Measurements from ENCODE around the gene LTK.

LTK gene

GRCh38 chr15:41491889-41492288 is 21.7 kb downstream of the LTK start:
- peaks cover 9% of the 10 kb centered on the region for H3K27me3 ChIP-seq (ENCODE audit: control insufficient read depth, insufficient read depth, low read length)
- no peaks in the 10 kb centered on the region for H3K36me3 ChIP-seq (ENCODE audit: control insufficient read depth, insufficient read depth, low read length)
- no peak overlapping the region for H3K4me3 ChIP-seq (ENCODE audit: low read length)
- no peak overlapping the region for H3K9ac ChIP-seq (ENCODE audit: low read length)
- H3K27ac ChIP-seq (ENCODE audit: low read depth, low read length), result no peak overlapping the region
- H3K4me1 ChIP-seq (ENCODE audit: control insufficient read depth, insufficient read depth, low read length), result peaks cover 6% of the 10 kb centered on the region

GRCh38 chr15:41490355-41490754 is 23.3 kb downstream of the LTK start:
- Histone ChIP-seq H3K4me3 (ENCODE audit: low read length) (no peak overlapping the region), H3K27me3 (ENCODE audit: control insufficient read depth, insufficient read depth, low read length) (peaks cover 9% of the 10 kb centered on the region), H3K4me1 (ENCODE audit: control insufficient read depth, insufficient read depth, low read length) (peaks cover 6% of the 10 kb centered on the region)

GRCh38 chr15:41489641-41490040 is 24.0 kb downstream of the LTK start:
- Histone ChIP-seq H3K4me3 (ENCODE audit: low read length) (no peak overlapping the region), H3K36me3 (ENCODE audit: control insufficient read depth, insufficient read depth, low read length) (no peaks in the 10 kb centered on the region), H3K9ac (ENCODE audit: low read length) (no peak overlapping the region), H3K27ac (ENCODE audit: low read depth, low read length) (no peak overlapping the region), H3K4me1 (ENCODE audit: control insufficient read depth, insufficient read depth, low read length) (peaks cover 6% of the 10 kb centered on the region), H3K27me3 (ENCODE audit: control insufficient read depth, insufficient read depth, low read length) (peaks cover 9% of the 10 kb centered on the region)

More at GRCh38 chr15:41490355-41490754, 23.3 kb downstream of the LTK start:
- no peak overlapping the region for H3K27ac ChIP-seq (ENCODE audit: low read depth, low read length)
- no peaks in the 10 kb centered on the region for H3K36me3 ChIP-seq (ENCODE audit: control insufficient read depth, insufficient read depth, low read length)
- H3K9ac ChIP-seq (ENCODE audit: low read length), result no peak overlapping the region

- H3K4me3 ChIP-seq (ENCODE audit: low read length), result no peak overlapping the region
- H3K27me3 ChIP-seq (ENCODE audit: control insufficient read depth, insufficient read depth, low read length), result peaks cover 9% of the 10 kb centered on the region
- no peak overlapping the region for H3K9ac ChIP-seq (ENCODE audit: low read length)
- peaks cover 5% of the 10 kb centered on the region for H3K4me1 ChIP-seq (ENCODE audit: control insufficient read depth, insufficient read depth, low read length)
- H3K27ac ChIP-seq (ENCODE audit: low read depth, low read length), result no peak overlapping the region
- no peaks in the 10 kb centered on the region for H3K36me3 ChIP-seq (ENCODE audit: control insufficient read depth, insufficient read depth, low read length)
Observed at GRCh38 chr15:41487802-41488201, 25.8 kb downstream of the LTK start.

GRCh38 chr15:41487381-41487780 is 26.2 kb downstream of the LTK start:
- H3K36me3 ChIP-seq (ENCODE audit: control insufficient read depth, insufficient read depth, low read length), result no peaks in the 10 kb centered on the region
- peaks cover under 1% of the 10 kb centered on the region for H3K4me1 ChIP-seq (ENCODE audit: control insufficient read depth, insufficient read depth, low read length)
- peaks cover 6% of the 10 kb centered on the region for H3K27me3 ChIP-seq (ENCODE audit: control insufficient read depth, insufficient read depth, low read length)
- no peak overlapping the region for H3K4me3 ChIP-seq (ENCODE audit: low read length)
- H3K9ac ChIP-seq (ENCODE audit: low read length), result no peak overlapping the region
- H3K27ac ChIP-seq (ENCODE audit: low read depth, low read length), result no peak overlapping the region

GRCh38 chr15:41486286-41486685 is 27.3 kb downstream of the LTK start:
- Histone ChIP-seq H3K9ac (ENCODE audit: low read length) (no peak overlapping the region), H3K27me3 (ENCODE audit: control insufficient read depth, insufficient read depth, low read length) (peaks cover 6% of the 10 kb centered on the region), H3K36me3 (ENCODE audit: control insufficient read depth, insufficient read depth, low read length) (no peaks in the 10 kb centered on the region), H3K27ac (ENCODE audit: low read depth, low read length) (no peak overlapping the region), H3K4me3 (ENCODE audit: low read length) (no peak overlapping the region), H3K4me1 (ENCODE audit: control insufficient read depth, insufficient read depth, low read length) (no peaks in the 10 kb centered on the region)

- peaks cover 3% of the 10 kb centered on the region for H3K36me3 ChIP-seq (ENCODE audit: control insufficient read depth, insufficient read depth, low read length)
- no peak overlapping the region for H3K9ac ChIP-seq (ENCODE audit: low read length)
- no peak overlapping the region for H3K4me3 ChIP-seq (ENCODE audit: low read length)
- H3K27ac ChIP-seq (ENCODE audit: low read depth, low read length), result no peak overlapping the region
- H3K4me1 ChIP-seq (ENCODE audit: control insufficient read depth, insufficient read depth, low read length), result no peaks in the 10 kb centered on the region
- H3K27me3 ChIP-seq (ENCODE audit: control insufficient read depth, insufficient read depth, low read length), result peaks cover 6% of the 10 kb centered on the region
Observed at GRCh38 chr15:41484937-41485625, 28.5 kb downstream of the LTK start.

- Histone ChIP-seq H3K27me3 (ENCODE audit: control insufficient read depth, insufficient read depth, low read length) (peaks cover 6% of the 10 kb centered on the region), H3K4me1 (ENCODE audit: control insufficient read depth, insufficient read depth, low read length) (no peaks in the 10 kb centered on the region), H3K9ac (ENCODE audit: low read length) (no peak overlapping the region), H3K4me3 (ENCODE audit: low read length) (no peak overlapping the region), H3K27ac (ENCODE audit: low read depth, low read length) (no peak overlapping the region), H3K36me3 (ENCODE audit: control insufficient read depth, insufficient read depth, low read length) (peaks cover 15% of the 10 kb centered on the region)
Observed at GRCh38 chr15:41483519-41483918, 30.1 kb downstream of the LTK start.

GRCh38 chr15:41483115-41483514 is 30.5 kb downstream of the LTK start:
- Histone ChIP-seq H3K9ac (ENCODE audit: low read length) (no peak overlapping the region), H3K4me1 (ENCODE audit: control insufficient read depth, insufficient read depth, low read length) (no peaks in the 10 kb centered on the region), H3K36me3 (ENCODE audit: control insufficient read depth, insufficient read depth, low read length) (peaks cover 17% of the 10 kb centered on the region), H3K4me3 (ENCODE audit: low read length) (no peak overlapping the region), H3K27me3 (ENCODE audit: control insufficient read depth, insufficient read depth, low read length) (peaks cover 5% of the 10 kb centered on the region), H3K27ac (ENCODE audit: low read depth, low read length) (no peak overlapping the region)

- Histone ChIP-seq H3K27ac (ENCODE audit: low read depth, low read length) (no peak overlapping the region), H3K36me3 (ENCODE audit: control insufficient read depth, insufficient read depth, low read length) (peaks cover 17% of the 10 kb centered on the region), H3K4me1 (ENCODE audit: control insufficient read depth, insufficient read depth, low read length) (no peaks in the 10 kb centered on the region), H3K9ac (ENCODE audit: low read length) (no peak overlapping the region), H3K4me3 (ENCODE audit: low read length) (no peak overlapping the region), H3K27me3 (ENCODE audit: control insufficient read depth, insufficient read depth, low read length) (no peaks in the 10 kb centered on the region)
Observed at GRCh38 chr15:41482110-41482877, 31.3 kb downstream of the LTK start.

GRCh38 chr15:41480396-41481140 is 33.1 kb downstream of the LTK start:
- H3K27ac ChIP-seq (ENCODE audit: low read depth, low read length), result no peak overlapping the region
- no peaks in the 10 kb centered on the region for H3K27me3 ChIP-seq (ENCODE audit: control insufficient read depth, insufficient read depth, low read length)
- H3K9ac ChIP-seq (ENCODE audit: low read length), result no peak overlapping the region
- no peak overlapping the region for H3K4me3 ChIP-seq (ENCODE audit: low read length)
- no peaks in the 10 kb centered on the region for H3K4me1 ChIP-seq (ENCODE audit: control insufficient read depth, insufficient read depth, low read length)
- H3K36me3 ChIP-seq (ENCODE audit: control insufficient read depth, insufficient read depth, low read length), result peaks cover 30% of the 10 kb centered on the region

- peaks cover 43% of the 10 kb centered on the region for H3K36me3 ChIP-seq (ENCODE audit: control insufficient read depth, insufficient read depth, low read length)
- H3K4me1 ChIP-seq (ENCODE audit: control insufficient read depth, insufficient read depth, low read length), result no peaks in the 10 kb centered on the region
- H3K27ac ChIP-seq (ENCODE audit: low read depth, low read length), result no peak overlapping the region
- H3K27me3 ChIP-seq (ENCODE audit: control insufficient read depth, insufficient read depth, low read length), result no peaks in the 10 kb centered on the region
- no peak overlapping the region for H3K9ac ChIP-seq (ENCODE audit: low read length)
- no peak overlapping the region for H3K4me3 ChIP-seq (ENCODE audit: low read length)
Observed at GRCh38 chr15:41476416-41477048, 37.1 kb downstream of the LTK start.

Measured in rectal smooth muscle tissue (tissue), 1 donor.